ENCODE data around the gene TMEM120A. TPM values are rescaled to one million over a fixed set of nuclear protein-coding genes. Genes with fewer than 3 reads are reported as not detected.
A peak's percentile ranks its signal among the peaks of the same experiment; 100 is the strongest.

The TMEM120A gene
- total RNA-seq, 1 experiment from 2014 or later = 28.7 TPM

DNA sequence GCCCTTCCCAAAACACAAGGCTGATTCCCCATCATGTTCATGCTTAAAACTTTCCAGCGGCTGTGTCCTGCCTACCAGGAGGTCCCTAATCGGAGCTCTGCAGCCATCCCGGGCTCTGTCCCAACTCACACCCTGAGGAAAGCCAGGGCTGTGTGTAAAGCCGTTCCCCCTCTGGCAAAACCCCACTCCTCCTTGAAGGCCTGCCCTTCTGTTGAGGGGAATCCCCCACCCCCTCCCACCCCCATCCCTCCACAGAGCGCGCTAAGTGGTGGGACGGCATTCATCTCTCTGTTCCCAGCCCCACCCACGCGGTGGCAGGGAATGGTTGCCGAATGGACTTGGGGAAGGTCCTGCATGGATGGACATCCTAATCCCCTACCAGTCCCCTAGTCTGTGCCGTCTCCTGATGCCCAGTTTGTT is 667 bp upstream of the TMEM120A start:
- DNase-seq (ENCODE audit: low spot score) = no peak

DNA sequence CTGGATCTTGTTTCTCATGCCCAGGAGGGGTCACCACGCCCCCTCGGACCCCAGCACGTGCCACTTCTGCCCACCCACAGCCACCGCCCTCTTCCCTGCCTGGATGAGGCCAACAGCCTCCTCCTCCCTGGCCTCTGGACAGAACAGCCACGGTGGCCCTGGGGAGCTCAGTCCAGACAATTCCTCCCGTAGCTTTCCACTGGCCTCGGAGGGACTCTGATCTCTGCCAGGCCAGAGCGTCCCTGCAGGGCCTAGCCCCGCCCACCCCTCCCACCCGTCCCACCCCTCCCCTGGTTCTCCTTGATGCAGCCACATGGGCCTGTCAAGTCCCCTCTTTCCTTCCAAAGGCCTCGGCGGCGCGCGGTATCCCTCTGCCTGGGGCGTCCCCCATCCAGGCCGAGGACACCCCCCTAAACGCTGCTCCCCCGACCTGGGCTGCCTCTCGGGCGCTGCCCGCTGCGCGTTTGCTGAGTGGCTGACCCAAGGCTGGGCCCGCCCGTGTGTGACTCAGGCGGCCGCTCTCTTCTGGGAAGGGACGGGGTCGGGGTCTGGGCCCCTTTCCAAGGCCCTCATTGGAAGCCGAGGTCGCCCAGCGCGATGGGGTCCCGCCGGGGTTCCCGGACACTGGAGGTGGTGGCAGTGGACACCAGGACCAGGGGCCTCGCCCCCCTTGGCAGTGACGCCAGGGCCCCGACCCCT is 557 bp downstream of the TMEM120A start:
- DNase-seq (ENCODE audit: low spot score) = peak; percentile 47

DNA sequence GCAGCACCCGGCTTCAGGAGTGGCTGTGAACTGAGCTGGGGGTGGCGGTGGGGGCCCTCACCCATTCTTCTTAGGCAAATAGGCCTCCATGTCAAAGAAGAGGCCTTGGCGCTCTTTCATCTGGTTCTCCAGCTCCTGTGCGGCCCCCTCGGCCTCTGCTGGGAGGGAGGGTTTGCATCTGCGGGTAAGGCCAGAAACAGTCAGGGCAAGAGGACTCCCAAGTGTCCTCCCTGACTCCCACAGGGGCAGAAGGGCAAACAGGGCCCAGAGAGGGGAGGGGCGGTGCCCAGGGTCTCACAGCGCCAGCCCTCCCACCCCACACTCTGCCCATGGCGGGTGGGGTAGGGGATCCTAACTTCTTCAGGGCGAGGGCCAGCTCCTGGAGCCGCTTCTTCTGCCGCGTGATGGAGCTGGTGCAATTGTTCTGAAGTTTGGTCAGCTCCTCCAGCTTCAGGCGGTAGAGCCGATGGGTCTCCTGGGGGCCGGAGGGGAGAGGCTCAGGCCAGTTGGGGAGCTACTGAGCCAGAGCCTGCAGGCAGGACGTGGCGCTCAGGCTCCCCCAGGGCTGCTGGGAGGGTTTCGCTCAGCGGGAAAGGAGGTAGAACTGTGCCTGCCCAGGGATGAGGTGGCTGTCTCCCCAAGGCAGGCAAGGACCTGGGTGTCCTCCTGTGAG is 2.2 kb downstream of the TMEM120A start:
- DNase-seq (ENCODE audit: low spot score) = no peak

DNA sequence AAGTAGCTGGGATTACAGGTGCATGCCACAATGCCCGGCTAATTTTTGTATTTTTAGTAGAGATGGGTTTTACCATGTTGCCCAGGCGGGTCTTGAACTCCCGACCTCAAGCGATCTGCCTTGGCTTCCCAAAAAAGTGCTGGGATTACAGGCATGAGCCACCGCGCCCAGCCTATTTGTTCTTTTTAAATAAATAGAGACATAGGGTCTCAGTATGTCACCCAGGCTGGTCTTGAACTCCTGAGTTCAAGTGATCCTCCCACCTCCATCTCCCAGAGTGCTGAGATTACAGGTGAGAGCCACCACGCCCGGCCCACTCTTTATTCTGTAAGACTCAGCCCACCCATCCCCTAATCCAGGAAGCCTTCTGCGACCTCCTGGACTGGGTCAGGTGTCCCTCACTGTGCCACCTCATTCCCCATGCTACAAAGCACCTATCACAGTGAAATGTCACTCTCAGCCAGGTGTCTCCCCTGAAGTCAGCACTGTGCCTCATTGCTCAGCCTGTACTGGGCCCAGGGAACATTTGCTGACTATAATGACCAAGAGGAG is 2.8 kb downstream of the TMEM120A start:
- no peak for DNase-seq (ENCODE audit: low spot score)

DNA sequence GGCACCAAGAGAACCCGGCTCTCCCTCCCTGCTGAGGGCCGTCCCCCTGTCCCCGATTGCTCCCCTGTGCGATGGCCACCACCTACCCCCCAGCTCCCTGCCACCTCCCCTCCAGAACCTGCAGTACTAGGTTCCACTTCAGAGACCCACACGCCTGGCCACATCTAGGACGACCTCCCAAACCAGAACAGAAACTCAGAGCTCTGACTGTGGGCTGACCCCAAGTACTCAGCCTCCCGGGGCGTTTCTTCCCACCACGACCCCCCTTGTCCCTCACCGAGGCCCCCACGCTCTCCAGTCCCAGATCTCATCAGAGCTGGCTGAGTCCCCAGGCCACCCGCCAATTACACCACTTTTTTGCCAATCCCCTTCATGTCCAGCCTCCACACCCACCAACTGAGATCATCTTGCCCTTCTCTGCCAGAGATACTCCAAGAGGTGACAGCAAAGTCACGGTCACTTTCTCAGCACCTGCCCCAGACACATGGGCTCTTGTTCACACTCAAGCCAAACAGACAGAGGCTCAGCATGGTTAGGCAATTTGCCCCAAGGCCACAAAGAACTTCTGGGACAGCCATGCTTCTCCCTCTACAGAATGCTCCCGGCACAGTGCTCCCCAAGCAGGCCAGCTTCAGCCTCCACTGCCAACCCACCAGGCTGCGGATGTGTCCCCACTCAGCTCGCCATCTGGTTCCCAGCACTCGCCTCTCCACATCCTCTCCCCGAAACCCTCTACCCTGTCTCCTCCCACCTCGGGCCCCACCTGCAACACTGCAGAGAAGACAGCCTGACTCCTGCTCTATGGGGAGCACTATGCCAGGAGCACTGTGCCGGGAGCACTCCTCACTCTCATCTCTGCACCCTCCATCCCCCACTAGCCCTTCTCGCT is 4.7 kb downstream of the TMEM120A start:
- no peak for DNase-seq (ENCODE audit: low spot score)

DNA sequence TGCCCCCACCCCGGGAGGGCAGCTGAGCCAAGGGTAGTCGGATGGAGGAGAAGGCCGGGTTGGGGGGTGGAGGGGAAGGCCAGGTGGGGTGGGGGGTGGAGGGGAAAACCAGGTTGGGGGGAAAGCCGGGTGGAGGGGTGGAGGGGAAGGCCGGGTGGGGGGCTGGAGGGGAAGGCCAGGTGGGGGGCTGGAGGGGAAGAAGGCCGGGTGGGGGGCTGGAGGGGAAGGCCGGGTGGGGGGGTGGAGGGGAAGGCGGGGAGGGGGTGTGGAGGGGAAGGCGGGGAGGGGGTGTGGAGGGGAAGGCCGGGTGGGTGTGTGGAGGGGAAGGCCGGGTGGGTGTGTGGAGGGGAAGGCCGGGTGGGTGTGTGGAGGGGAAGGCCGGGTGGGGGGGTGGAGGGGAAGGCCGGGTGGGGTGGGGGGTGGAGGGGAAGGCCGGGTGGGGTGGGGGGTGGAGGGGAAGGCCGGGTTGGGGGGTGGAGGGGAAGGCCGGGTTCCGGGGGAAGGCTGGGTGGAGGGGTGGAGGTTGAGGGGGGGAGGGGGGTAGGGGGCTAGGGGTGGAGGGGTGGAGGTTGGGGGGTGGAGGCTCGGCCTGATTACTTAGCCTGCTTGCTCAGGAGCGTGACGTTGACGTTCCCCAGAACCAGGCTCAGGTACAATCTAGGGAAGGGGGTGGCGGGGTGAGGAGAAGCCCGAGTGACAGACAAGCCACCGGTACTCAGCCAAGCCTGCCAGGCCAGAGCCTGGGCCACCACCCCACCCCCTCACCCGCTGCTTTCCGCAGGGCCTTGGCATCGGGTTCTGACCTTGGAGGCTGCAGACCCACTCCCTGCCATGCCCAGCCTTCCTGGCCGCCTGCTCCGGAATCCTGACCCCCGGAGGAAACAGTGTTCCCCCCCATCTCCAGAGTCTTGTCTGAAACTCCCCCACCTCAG is 5.6 kb downstream of the TMEM120A start:
- DNase-seq (ENCODE audit: low spot score) = no peak

DNA sequence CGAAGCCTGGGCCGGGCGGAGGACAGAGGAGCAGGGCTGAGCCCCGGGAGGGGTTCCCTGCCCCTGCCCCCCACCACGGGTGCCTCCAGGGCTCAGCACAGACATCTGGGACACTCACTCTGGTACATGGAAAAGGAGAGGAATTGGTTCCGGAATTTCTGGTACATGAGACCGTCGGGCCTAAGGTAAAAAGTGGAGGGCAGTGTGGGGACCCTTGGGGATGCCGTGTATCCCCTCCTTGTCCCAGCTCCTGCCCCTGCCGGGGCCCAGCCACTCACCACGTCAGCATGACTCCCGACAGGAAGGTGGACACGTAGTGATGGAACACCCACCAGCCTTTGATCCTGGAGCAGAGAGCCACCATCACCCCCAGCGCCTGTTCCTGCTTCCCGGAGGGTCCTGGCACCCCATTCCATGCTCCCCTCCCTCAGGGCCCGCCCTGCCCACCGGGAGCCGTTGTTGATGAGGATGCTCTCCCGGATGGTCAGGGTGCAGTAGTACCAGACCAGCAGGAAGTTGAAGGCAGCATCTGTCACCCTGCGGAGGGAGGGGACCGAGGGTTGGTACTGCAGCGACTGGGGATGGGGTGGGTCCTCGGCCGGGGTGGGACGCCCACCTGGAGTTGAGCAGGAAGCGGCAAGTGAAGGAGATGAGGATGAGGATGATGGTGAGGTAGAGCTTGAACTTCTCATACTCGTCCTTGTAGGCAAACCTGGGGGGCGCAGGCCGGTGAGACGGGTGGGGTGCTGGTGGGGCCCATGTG is 6.4 kb downstream of the TMEM120A start:
- DNase-seq (ENCODE audit: low spot score) = no peak

DNA sequence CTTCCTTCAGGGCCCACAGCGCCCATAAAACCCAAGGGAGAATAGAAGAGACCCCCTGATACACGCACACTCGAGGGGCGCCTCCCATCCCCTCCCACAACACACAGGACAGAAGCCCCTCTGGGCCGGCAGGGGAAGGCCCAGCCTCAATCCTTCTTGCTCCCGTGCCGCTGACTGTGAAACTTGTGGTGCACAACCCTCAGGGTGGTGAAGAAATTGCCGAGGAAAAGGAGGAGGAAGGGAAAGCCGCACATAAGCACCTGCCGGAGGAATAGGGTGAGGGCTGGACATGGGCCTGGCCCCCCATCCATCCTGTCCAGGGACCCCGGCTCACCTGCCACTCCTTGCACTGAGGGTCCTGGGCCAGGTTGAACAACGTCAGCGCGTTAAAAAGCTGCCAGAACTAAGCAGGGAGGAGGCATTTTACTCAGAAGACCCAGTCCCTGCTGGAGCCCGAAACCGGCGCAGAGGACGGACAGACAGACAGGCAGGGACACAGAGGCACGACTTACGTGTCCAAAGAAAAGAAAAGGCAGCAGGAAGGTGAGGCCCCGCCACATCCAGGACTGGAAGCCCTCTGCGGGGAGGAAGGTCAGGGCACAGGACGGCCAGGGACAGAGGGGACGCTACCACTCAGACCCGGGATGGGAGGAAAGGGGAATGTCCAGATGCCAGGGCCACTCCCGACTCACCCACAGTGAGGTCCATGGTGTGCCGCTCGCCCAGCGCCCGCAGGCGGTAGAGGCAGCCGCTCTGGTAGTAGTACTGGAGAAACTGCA is 7.2 kb downstream of the TMEM120A start:
- no peak for DNase-seq (ENCODE audit: low spot score)

DNA sequence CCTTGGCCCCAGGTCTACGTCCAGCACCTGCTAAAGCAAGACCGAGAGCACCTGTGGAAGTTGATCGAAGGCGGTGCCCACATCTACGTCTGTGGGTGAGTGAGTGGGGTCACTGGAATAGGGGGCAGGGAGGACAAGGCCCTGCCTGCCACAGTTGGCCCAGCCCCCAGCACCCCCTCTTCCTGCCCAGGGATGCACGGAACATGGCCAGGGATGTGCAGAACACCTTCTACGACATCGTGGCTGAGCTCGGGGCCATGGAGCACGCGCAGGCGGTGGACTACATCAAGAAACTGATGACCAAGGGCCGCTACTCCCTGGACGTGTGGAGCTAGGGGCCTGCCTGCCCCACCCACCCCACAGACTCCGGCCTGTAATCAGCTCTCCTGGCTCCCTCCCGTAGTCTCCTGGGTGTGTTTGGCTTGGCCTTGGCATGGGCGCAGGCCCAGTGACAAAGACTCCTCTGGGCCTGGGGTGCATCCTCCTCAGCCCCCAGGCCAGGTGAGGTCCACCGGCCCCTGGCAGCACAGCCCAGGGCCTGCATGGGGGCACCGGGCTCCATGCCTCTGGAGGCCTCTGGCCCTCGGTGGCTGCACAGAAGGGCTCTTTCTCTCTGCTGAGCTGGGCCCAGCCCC is 8.1 kb downstream of the TMEM120A start:
- DNase-seq (ENCODE audit: low spot score) = no peak

DNA sequence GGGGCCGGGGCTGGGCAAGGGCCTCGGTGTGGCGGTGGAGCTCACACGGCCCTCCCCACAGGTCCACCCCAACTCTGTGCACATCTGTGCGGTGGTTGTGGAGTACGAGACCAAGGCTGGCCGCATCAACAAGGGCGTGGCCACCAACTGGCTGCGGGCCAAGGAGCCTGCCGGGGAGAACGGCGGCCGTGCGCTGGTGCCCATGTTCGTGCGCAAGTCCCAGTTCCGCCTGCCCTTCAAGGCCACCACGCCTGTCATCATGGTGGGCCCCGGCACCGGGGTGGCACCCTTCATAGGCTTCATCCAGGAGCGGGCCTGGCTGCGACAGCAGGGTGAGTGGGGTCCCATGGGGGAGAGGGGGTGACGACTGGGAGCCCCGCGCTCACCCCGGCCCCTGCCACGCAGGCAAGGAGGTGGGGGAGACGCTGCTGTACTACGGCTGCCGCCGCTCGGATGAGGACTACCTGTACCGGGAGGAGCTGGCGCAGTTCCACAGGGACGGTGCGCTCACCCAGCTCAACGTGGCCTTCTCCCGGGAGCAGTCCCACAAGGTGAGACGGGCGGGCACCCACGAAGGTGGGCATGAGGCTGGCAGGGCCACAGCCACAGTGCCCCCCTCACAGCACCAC is 8.8 kb downstream of the TMEM120A start:
- DNase-seq (ENCODE audit: low spot score) = no peak

DNA sequence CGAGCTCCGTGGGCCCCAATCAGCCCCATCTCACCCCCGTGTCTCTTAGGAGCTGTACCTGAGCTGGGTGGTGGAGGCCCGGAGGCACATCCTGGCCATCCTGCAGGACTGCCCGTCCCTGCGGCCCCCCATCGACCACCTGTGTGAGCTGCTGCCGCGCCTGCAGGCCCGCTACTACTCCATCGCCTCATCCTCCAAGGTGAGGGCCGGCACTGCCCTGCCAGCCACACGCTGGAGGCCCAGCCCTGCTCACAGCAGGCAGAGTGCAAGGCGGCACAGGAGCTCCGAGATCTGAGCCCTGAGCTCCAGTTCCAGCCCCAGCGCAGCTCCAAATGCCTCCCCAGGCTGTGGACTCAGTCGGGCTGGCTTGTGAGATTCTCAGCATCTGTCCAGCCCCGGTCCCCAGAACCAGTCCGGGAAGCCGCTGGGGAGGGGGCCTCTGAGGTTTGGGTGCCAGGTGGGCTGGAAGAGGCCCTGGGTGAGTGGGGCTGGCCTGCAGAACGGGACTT is 9.3 kb downstream of the TMEM120A start:
- no peak for DNase-seq (ENCODE audit: low spot score)

DNA sequence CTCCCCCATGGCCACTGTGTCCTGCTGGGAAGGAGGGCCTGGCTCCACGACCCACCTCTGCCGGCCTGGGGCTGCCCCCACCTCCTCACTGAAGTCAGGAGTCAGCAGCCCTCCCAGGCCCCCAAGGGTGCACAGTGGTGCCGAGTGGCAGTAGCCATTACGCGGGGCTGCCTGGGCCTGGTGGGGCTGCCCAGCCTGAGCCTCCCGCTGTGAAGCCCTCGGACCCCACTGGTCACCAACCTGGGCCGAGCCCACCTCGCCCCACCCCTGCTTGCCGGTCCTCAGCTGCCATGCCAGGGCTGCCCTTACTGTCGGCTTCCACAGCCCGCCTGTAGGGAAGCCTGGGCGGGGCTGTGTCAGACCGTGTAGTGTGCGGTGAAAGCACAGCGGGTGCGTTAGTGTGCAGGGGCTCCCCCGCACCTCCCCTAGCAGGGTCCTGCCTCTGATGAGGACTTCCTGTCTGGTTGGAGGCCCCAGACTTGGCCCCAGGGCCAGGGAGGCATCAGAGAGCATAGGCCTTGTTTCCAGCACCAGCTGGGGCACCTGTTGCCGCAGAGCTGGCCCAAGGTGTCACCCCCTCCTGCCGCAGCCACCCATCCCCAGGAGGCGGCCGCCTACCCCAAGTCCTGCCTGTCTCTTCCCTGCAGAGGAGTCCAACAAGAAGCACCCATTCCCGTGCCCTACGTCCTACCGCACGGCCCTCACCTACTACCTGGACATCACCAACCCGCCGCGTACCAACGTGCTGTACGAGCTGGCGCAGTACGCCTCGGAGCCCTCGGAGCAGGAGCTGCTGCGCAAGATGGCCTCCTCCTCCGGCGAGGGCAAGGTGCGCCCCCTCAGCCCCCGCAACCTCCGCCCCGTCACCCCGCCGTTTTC is 10.0 kb downstream of the TMEM120A start:
- DNase-seq (ENCODE audit: low spot score) = no peak

DNA sequence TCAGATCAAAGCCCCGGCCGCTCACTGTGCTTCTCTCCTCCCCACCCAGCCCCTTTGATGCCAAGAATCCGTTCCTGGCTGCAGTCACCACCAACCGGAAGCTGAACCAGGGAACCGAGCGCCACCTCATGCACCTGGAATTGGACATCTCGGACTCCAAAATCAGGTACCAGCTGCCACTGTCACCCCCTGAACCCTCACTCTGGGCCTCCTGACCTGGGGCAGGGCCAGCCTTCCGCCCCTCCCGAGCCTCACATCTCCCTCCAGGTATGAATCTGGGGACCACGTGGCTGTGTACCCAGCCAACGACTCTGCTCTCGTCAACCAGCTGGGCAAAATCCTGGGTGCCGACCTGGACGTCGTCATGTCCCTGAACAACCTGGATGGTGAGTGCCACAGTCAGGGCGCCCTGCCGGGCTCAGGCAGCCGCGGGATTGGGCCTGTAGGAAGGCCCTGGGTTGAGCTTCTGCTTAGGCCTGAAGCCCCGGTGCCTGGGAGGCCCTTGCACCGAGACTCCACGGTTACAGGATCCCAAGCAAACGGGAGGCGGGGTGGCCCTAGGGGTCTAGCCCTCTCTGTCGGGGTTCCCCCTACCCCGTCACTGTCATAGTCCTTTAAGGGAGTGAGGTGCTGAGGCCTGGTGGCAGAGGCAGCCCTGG is 10.8 kb downstream of the TMEM120A start:
- DNase-seq (ENCODE audit: low spot score) = no peak

DNA sequence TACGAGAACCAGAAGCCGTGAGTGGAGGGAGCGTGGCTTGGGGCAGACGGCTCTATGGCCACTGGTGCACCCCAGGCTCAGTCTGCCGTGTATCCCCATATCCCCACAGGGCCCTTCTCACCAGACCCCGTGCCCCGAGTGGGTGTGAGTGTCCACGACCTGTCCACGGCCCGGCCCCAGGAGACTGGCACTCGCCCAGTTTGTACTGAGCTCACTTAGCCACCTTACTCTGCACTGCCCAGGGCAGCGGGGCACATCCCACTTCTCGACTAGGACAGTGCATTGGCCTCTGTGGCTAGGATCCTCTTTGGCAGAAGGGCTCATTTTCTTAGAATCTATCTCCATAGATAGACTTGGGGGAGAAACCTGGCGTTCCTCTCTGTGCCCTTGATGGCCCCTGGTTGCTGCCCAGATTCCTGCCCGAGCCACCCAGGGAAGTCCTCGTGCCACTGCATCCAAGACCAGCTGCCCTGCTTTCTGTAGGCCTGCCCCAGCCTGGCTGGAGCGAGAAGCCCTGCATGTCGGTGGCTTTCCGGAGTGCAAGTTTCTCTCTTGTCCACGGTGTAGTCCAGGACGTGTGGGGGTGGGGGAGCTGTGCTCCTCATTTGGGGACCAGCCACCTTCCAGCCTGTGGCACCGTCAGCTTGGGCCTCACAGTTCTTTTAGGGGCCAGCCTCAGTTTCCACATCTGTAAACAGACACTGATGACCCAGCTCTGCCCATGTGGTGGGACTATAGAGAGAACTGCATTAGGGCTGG is 11.9 kb downstream of the TMEM120A start:
- DNase-seq (ENCODE audit: low spot score) = no peak

DNA sequence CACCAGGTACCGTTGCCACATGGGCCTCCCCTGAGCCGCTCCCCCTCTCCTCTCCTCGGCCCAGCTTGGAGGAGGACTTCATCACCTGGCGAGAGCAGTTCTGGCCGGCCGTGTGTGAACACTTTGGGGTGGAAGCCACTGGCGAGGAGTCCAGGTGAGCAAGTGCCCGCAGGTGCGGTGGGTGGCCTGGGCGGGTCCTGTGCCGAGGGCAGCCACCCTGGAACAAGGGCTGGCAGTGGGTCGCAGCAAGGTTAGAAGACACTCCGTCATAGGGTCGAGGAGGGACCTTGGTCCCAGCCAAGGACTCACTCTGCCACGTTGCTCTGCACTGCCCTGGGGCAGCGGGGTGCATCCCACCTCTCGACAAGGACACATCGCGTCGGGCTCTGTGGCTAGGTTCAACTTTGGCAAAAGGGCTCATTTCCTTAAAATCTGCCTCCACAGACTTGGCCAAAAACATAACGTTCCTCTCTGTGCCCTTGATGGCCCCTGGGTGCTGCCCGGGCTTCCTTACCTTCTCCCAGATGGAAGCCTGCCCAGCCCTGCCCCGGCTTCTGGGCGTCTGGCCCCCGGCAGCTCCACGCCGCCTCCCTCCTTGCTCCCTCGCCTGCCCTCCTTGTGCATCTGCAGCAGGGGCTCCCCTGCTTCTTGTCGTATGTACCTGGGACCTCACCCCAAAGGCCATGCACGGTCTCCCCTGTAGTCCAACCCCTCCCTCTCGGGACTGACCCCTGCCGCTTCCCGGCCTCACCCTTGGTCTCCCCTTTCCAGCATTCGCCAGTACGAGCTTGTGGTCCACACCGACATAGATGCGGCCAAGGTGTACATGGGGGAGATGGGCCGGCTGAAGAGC is 12.7 kb downstream of the TMEM120A start:
- no peak for DNase-seq (ENCODE audit: low spot score)
